VCaP (cell line): ENCODE measurements around the gene SIRT3.
"Not testable (repeated sequence)": the region's sequence is repeated elsewhere in the genome, so short reads cannot be mapped to it uniquely, and the experiment has no call there.

Source experiments
- H3K27ac ChIP-seq: fragments of 450-650 bp; 2 replicates; pipeline ENCODE4 v1.5.1; 2017
- TF ChIP-seq, protein P1 (sequence below): fragments of 450-650 bp; conservative IDR thresholded peaks from 2 replicates; pipeline ENCODE4 v1.5.1; 2017; ENCODE audit warnings: mild to moderate bottlenecking, moderate library complexity

Gene SIRT3

DNA sequence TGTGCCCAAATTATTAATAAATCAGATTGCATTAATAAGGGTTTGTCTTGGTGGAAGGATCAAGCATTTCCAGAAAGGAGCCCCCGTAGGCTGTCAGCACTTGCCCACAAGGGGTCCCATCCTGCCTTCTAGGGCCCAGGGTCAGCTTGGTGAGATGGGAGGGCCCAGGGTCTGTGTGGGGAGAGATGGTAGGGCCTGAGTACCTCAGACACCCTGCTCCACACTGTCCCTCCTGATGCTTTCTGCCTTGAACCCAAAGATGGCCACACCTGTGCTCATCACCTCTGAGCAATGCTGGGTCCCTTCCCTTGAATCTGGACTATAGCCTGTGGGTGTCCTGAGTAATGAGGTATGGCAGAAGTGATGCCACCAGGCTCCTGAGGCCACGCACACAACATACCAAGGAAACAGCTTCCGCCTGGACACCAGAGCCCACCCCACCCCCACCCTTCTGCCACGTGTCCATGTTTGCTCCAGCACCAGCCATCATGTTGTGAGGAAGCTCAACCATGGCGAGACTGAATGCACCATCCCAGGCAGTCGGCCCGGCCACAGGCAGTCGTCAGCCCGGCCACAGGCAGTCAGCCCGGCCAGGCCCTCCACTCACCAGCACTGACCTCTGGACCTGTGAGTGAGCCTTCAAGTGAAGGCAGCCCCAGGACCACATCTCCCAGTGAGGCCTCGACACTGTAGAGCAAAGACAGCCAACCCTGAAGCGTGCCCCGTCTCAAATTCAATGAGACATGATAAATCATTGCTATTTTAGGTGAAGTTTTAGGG is 35.7 kb downstream of the SIRT3 start:
- TF ChIP-seq, protein P1, sequence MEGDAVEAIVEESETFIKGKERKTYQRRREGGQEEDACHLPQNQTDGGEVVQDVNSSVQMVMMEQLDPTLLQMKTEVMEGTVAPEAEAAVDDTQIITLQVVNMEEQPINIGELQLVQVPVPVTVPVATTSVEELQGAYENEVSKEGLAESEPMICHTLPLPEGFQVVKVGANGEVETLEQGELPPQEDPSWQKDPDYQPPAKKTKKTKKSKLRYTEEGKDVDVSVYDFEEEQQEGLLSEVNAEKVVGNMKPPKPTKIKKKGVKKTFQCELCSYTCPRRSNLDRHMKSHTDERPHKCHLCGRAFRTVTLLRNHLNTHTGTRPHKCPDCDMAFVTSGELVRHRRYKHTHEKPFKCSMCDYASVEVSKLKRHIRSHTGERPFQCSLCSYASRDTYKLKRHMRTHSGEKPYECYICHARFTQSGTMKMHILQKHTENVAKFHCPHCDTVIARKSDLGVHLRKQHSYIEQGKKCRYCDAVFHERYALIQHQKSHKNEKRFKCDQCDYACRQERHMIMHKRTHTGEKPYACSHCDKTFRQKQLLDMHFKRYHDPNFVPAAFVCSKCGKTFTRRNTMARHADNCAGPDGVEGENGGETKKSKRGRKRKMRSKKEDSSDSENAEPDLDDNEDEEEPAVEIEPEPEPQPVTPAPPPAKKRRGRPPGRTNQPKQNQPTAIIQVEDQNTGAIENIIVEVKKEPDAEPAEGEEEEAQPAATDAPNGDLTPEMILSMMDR: no peak
- H3K27ac ChIP-seq: no peak overlapping the region

DNA sequence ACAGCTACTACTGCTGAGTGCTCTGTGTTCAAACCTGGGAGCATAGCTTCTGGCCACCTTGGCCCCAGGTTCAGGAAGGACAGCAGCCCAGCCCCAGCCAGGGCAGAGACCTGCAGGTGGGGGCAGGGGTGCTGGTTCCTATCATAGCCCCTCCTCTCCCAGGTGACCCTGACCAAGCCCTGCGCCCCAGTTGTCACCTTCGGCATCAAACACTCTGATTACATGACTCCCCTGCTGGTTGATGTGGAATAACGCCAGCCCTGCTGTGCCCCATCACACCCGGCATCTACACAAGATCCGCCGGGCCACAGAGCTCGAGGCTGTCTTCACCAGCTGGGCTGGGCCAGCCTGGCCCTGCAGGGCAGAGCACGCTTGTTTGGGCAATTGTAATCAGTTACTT is 36.4 kb downstream of the SIRT3 start:
- TF ChIP-seq, protein P1: no peak
- H3K27ac ChIP-seq: no peak overlapping the region

- H3K27ac ChIP-seq: no peak overlapping the region
- TF ChIP-seq, protein P1: no peak
Measured at GRCh38 chr11:199004-199581, 37.0 kb downstream of the SIRT3 start.

DNA sequence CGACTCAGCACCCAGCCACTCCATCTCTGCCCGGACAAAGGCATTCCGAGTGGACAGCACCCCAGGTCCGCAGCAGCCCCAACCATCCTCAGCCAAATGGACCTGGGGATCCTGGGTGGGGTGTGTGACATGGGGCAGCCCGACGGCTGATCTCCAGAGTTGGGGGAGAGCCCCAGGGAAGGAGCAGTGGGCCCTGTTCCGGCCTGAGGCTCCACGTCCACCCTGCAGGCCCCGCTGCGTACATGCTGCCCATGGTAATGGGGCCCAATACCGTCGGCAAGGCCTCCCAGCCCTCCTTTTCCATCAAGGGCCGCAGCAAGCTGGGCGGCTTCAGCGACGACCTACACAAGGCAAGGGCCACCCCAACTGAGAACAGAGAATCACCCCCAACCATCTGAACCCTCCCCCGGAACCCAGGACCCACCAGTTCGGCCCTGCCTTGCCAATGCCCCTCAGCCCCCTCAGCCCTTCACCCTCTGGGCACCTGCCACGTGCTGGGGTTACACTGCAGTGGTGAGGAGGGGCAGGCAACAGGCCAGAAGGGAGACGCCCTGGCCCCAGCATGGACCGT is 37.8 kb downstream of the SIRT3 start:
- no peak overlapping the region for H3K27ac ChIP-seq
- TF ChIP-seq, protein P1: no peak

DNA sequence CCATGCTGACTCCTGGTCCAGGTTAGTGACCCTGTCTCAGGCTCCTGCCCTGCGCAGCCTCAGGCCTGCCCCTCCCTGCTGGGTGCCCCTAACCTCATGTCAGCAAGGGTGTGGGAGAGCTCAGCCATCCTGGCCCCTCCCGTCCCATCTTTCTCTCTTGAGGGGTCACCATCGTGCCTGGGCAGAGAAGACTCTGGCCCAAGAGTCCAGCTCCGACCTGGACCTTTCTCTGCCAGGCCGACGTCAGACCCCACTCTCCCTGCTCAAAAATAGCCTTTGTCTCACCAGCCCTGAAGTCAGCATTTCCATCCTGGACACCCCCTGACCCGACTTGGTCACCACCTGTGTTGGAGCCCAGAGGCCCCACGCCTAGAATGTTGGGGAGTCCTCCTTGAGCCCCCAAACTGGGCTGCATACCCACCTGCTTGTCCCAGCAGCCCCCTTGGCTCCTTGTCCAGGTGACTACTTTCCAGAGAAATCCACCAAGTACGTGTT is 38.4 kb downstream of the SIRT3 start:
- TF ChIP-seq, protein P1: no peak
- no peak overlapping the region for H3K27ac ChIP-seq

DNA sequence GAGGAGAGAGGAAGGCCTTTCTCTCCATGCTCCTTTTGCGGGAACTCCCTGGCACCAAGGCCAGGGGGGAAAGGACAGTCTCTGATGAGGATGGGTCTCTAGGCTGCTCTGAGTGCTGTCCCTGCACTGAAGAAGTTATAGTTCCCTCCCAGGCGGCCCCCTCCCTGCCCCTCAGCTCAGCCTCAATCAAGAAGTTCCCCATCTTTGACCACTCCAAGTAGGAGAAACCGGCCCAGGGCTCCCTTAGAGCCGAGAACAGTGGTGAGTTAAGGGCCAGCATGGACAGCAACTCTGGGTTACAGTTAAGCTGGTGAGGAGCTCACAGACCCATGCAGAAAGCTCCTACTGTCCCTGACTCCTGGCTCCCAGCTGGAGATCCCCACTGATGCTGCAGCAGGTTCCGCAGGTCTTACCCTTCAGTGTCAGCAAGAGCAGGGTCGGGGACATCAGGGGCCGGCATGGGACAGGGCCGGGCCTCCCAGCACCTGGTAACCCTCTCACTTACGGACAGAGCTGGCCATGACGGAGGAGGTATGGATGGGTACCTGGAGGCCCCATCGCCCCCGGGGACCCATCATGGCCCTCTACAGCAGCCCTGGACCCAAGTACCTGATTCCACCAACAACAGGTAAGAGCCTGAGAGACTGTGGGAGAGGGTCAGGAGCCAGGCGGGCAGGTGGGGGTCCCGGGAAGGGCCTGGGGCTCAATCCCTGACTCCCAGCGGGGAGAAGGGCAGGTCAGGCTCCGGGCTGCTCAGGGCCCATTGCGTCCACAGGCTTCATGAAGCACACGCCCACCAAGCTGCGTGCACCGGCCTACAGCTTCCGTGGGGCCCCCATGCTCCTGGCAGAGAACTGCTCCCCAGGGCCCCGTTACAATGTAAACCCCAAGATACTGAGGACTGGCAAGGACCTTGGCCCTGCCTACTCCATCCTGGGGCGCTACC is 39.1 kb downstream of the SIRT3 start:
- TF ChIP-seq, protein P1: no peak
- no peak overlapping the region for H3K27ac ChIP-seq

GRCh38 chr11:193481-193880 is 42.7 kb downstream of the SIRT3 start:
- not testable (repeated sequence) for H3K27ac ChIP-seq

- not testable (repeated sequence) for H3K27ac ChIP-seq
Measured at GRCh38 chr11:192674-193128, 43.4 kb downstream of the SIRT3 start, which contains the start of gene SCGB1C1. SCGB1C1 (plus strand) TSS chr11:193078; CDS start chr11:193100, 22 bp downstream.
